ENCODE measurements around the gene NLGN4X. TPM values are rescaled to one million over a fixed set of nuclear protein-coding genes. Genes with fewer than 3 reads are reported as not detected.

NLGN4X gene
- total RNA-seq, 4 donors from 2014 or later = 0.22 to 3.8 (median 1.6) TPM

DNA sequence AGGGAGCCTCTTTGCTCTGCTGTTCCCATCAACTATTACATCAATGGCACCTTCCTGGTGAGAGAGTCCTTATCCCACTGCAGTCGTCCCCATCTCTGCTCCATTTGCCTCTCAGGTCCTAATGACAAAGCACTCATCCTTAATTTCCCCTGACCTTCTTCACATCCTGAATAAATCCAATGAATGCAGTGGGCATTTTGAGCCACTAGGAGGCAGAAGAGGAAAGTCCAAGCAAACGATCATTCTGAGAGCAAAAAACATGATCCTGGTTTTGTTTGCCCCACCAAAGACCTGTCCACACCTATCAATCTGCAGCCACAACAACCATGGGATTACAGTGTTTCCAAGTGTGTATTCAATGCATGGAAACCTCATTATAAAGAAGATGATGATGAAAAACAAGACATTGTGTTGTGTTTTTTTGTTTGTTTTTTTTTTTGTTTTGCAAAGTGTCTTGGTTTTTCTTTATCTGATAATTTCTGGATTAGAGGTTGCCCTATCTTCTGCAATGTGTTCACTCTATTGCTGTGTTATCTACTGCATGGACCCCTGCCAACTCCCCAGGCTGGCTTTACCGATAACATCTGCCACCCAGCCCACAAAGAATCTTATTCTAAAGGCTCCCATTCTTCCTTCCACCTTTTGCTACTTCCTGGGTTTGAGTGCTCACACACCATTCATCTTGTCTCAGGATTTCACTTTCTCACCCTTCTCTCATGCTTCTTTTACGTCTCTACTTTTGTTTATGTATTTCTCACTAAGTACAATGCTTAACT, 207.2 kb downstream of the NLGN4X start:
- TF ChIP-seq, protein P1, sequence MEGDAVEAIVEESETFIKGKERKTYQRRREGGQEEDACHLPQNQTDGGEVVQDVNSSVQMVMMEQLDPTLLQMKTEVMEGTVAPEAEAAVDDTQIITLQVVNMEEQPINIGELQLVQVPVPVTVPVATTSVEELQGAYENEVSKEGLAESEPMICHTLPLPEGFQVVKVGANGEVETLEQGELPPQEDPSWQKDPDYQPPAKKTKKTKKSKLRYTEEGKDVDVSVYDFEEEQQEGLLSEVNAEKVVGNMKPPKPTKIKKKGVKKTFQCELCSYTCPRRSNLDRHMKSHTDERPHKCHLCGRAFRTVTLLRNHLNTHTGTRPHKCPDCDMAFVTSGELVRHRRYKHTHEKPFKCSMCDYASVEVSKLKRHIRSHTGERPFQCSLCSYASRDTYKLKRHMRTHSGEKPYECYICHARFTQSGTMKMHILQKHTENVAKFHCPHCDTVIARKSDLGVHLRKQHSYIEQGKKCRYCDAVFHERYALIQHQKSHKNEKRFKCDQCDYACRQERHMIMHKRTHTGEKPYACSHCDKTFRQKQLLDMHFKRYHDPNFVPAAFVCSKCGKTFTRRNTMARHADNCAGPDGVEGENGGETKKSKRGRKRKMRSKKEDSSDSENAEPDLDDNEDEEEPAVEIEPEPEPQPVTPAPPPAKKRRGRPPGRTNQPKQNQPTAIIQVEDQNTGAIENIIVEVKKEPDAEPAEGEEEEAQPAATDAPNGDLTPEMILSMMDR (IDR thresholded peaks at IDR 0.05; ENCODE audit: low read depth) = no peak

DNA sequence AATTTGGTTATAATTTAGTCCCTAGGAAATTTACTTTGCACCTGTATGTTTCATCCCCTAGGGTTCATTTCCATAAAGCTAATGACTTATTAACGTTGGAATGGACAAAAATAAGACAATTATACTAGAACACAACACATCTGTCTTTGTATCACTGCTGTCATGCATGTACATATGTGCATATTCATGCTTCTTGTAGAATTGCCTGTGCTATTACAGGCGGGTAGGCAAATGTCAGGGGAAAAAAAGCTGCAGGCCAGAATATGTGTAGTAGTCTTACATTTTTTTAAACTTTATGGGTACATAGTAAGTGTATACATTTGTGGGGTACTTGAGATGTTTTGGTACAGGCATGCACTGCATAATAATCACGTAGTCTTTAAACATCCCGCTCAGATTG, 209.6 kb downstream of the NLGN4X start:
- TF ChIP-seq, protein P1 (IDR thresholded peaks at IDR 0.05; ENCODE audit: low read depth) = no peak

DNA sequence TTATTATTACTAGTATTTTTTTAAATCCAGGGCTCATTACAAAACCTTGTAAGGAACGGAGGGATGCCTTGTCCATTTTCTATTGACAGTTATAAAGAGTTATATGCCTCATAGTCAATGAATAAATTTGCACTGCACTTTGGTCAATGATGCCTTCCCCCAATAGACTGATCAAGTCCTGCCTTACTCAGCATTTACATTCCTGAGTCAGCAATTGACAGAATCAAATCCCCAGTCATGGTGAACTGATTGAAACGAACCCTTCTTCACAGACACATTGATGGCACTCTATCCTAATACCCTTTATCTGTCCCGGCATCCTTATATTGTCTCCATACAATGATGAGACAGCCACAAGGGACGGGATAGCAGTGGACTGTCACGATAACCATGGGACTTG, 213.2 kb downstream of the NLGN4X start:
- TF ChIP-seq, protein P1 (IDR thresholded peaks at IDR 0.05; ENCODE audit: low read depth) = no peak

DNA sequence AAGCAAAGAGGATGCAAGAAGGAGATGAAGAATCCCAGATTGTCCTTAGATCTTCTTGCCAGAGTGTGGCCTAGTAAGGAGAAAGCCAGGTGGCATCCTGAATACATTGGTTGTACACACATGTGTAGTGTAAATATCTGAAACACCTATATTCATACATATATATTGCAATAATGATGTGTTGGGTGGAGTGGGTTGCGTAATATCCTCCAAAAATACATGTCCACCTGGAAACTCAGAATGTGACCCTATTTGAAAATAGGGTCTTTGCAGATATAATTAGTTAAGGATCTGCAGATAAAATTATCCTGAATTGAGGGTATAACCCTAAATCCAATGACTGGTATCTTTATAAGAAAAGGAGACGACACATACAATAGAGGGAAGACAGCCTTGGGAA, 216.3 kb downstream of the NLGN4X start:
- TF ChIP-seq, protein P1 (IDR thresholded peaks at IDR 0.05; ENCODE audit: low read depth) = no peak

DNA sequence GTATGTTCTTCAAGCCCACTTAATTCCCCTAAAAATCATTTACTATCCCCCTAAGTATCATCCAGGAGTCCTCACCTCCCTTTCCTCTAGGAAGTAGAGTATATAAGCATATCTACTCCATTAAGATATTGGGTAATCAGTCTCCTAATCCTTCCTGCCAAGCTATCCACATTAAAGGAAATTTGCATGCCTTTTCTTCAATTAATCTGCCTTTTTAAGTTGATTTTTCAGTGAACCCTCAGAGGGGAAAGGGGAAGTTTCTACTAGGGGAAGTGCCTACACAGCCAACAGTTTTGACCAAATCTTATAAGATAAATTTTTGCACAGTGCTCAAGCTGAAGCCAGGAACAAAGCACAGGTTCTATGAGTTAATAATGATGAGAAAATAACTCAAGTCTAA, 222.8 kb downstream of the NLGN4X start:
- TF ChIP-seq, protein P1 (IDR thresholded peaks at IDR 0.05; ENCODE audit: low read depth) = no peak

DNA sequence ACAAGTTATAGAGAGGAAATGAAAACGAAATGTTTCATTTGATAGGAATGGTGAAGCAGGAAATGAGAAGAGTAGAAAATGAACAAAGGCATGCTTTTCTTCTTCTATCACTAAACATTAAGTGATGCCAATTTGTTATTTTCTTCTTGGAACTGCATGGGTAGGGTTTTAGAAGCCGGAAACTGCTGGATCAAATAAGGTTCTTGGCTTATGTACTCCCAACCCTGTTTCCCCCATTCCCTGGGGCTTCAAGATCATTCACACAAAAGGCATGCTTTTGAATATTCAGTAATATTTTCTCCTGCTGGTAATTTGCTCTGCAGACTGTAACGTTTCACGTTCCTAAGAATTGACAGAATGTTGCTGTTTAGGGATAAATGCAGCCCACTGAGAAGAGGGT, 224.1 kb downstream of the NLGN4X start:
- TF ChIP-seq, protein P1 (IDR thresholded peaks at IDR 0.05; ENCODE audit: low read depth) = no peak

DNA sequence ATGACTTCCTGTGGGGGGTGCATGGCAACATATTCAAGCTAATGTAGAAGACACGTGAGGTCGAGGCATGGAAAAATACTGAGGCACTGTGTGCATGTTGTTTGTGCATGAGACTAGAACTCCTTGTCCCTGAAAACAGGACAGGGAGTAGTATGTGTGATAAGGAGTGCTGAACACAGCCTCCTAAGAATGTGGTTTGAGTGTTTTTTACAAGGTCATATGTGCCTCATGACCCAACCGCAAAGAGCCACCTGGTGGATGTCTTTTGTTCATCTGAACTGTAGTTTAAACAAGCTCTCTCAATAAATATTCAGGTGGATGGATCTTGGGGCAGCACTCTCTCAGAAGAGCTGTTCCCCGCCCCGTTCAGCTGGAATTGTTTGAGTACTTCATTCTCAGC, 226.6 kb downstream of the NLGN4X start:
- TF ChIP-seq, protein P1 (IDR thresholded peaks at IDR 0.05; ENCODE audit: low read depth) = no peak

Measured in subcutaneous adipose tissue (tissue), 4 donors.